Suprapubic skin (tissue), 4 donors: Measurements from ENCODE around the gene COL20A1. TPM values are rescaled to one million over a fixed set of nuclear protein-coding genes. Genes with fewer than 3 reads are reported as not detected.
"Not testable (repeated sequence)": the region's sequence is repeated elsewhere in the genome, so short reads cannot be mapped to it uniquely, and the experiment has no call there.

Experiments
- DNase-seq, 2 donors: peaks; one replicate each; pipeline ENCODE4 v3.0.0-alpha.2; 2019; ENCODE audit warnings: low spot score in 2 of 2
- H3K27ac ChIP-seq: fragments of 200-600 bp; sonication (generic); one replicate; pipeline ENCODE4 v1.5.1; 2019
- H3K27me3 ChIP-seq: fragments of 200-600 bp; sonication (generic); one replicate; pipeline ENCODE4 v1.5.1; 2019
- H3K36me3 ChIP-seq: fragments of 200-600 bp; sonication (generic); one replicate; pipeline ENCODE4 v1.5.1; 2019
- H3K4me1 ChIP-seq: fragments of 200-600 bp; sonication (generic); one replicate; pipeline ENCODE4 v1.5.1; 2019
- H3K4me3 ChIP-seq: fragments of 200-600 bp; sonication (generic); one replicate; pipeline ENCODE4 v1.5.1; 2019; ENCODE audit warnings: mild to moderate bottlenecking
- H3K9me3 ChIP-seq: fragments of 200-600 bp; sonication (generic); one replicate; pipeline ENCODE4 v1.5.1; 2019
- CTCF ChIP-seq, 2 donors: fragments of 200-600 bp in 1 of 2; fragments of 450-650 bp in 1 of 2; sonication (generic) in 1 of 2; IDR thresholded peaks; one replicate each; pipeline ENCODE4 v1.5.1; 2016 to 2019; ENCODE audit warnings: antibody characterized with exemption in 2 of 2, mild to moderate bottlenecking in 1 of 2, moderate library complexity in 1 of 2
- EP300 ChIP-seq: sonication (generic); formaldehyde crosslinking; IDR thresholded peaks from one replicate; pipeline ENCODE4 v1.6.1; 2017; ENCODE audit warnings: antibody characterized with exemption
- POLR2A ChIP-seq, 2 donors: fragments of 450-650 bp; IDR thresholded peaks; one replicate each; pipeline ENCODE4 v1.6.1; 2017; ENCODE audit warnings: antibody characterized with exemption in 2 of 2, mild to moderate bottlenecking in 2 of 2, moderate library complexity in 2 of 2
- POLR2AphosphoS5 ChIP-seq, 3 donors: sonication (generic); formaldehyde crosslinking; IDR thresholded peaks; one replicate each; pipeline ENCODE4 v1.6.1; 2017; ENCODE audit warnings: antibody characterized with exemption in 3 of 3
- WGBS: methylation state at CpG from one replicate; pipeline ENCODE4 v1.1.5; 2018; 5-methylcytosine and 5-hydroxymethylcytosine counted together
- total RNA-seq, 4 donors: library from RNA; depleted of rRNA; stranded (reverse); fragments of >200 nt; gene quantifications; one replicate each; pipeline ENCODE4 v1.1.0, GENCODE V29; 2016

The COL20A1 gene
- total RNA-seq, 4 donors from 2014 or later = not detected

GRCh38 chr20:63248835-63249591 is 44.0 kb upstream of the COL20A1 start:
- no peak overlapping the region for H3K27ac ChIP-seq

GRCh38 chr20:63249891-63250290 is 43.1 kb upstream of the COL20A1 start:
- WGBS = 91% methylated on average over 15 of the region's 15 CpGs
- Histone ChIP-seq H3K4me3 (no peak overlapping the region), H3K4me1 (peaks cover 18% of the 10 kb centered on the region), H3K9me3 (no peaks in the 10 kb centered on the region), H3K27me3 (peaks cover 80% of the 10 kb centered on the region), H3K36me3 (no peaks in the 10 kb centered on the region), H3K27ac (no peak overlapping the region)
- DNase-seq = no peak
- TF ChIP-seq POLR2A (IDR thresholded peaks at IDR 0.05) (no peak), CTCF (IDR thresholded peaks at IDR 0.05) (no peak), EP300 (no peak), POLR2AphosphoS5 (IDR thresholded peaks at IDR 0.05) (no peak)

More at GRCh38 chr20:63248835-63249591, 44.0 kb upstream of the COL20A1 start:
- Histone ChIP-seq H3K36me3 (no peaks in the 10 kb centered on the region), H3K4me3 (no peak overlapping the region), H3K27me3 (peaks cover 78% of the 10 kb centered on the region), H3K4me1 (peaks cover 10% of the 10 kb centered on the region), H3K9me3 (no peaks in the 10 kb centered on the region)
- no peak for DNase-seq
- WGBS = 52% methylated on average over 4 of the region's 25 CpGs
- TF ChIP-seq CTCF (IDR thresholded peaks at IDR 0.05) = no peak
- no peak for TF ChIP-seq POLR2AphosphoS5 (IDR thresholded peaks at IDR 0.05)
- no peak for TF ChIP-seq POLR2A (IDR thresholded peaks at IDR 0.05)
- TF ChIP-seq EP300 = no peak

GRCh38 chr20:63251350-63251749 is 41.6 kb upstream of the COL20A1 start:
- H3K9me3 ChIP-seq, H3K27ac ChIP-seq, H3K36me3 ChIP-seq, H3K4me3 ChIP-seq, DNase-seq: not testable (repeated sequence)
- Histone ChIP-seq H3K4me1 (peaks cover 23% of the 10 kb centered on the region), H3K27me3 (peaks cover 94% of the 10 kb centered on the region)
- 33% methylated on average over 12 of the region's 14 CpGs for WGBS

GRCh38 chr20:63252284-63252711 is 40.7 kb upstream of the COL20A1 start:
- H3K4me3 ChIP-seq = no peak overlapping the region
- no peaks in the 10 kb centered on the region for H3K9me3 ChIP-seq
- no peak for DNase-seq
- H3K27me3 ChIP-seq = peaks cover 92% of the 10 kb centered on the region
- peaks cover 28% of the 10 kb centered on the region for H3K4me1 ChIP-seq
- WGBS = no CpG with 5 or more reads among the region's 8 CpGs
- no peaks in the 10 kb centered on the region for H3K36me3 ChIP-seq
- H3K27ac ChIP-seq = no peak overlapping the region
- no peak for TF ChIP-seq CTCF (IDR thresholded peaks at IDR 0.05)
- no peak for TF ChIP-seq EP300
- no peak for TF ChIP-seq POLR2AphosphoS5 (IDR thresholded peaks at IDR 0.05)
- TF ChIP-seq POLR2A (IDR thresholded peaks at IDR 0.05) = no peak

GRCh38 chr20:63253065-63253437 is 39.9 kb upstream of the COL20A1 start:
- H3K27me3 ChIP-seq = peaks cover 88% of the 10 kb centered on the region
- H3K36me3 ChIP-seq = no peaks in the 10 kb centered on the region
- 24% methylated on average over 13 of the region's 16 CpGs for WGBS
- peaks cover 28% of the 10 kb centered on the region for H3K4me1 ChIP-seq
- no peaks in the 10 kb centered on the region for H3K9me3 ChIP-seq
- H3K27ac ChIP-seq = no peak overlapping the region
- DNase-seq = no peak
- no peak for TF ChIP-seq EP300
- TF ChIP-seq POLR2A (IDR thresholded peaks at IDR 0.05) = no peak
- TF ChIP-seq CTCF (IDR thresholded peaks at IDR 0.05) = no peak
- TF ChIP-seq POLR2AphosphoS5 (IDR thresholded peaks at IDR 0.05) = no peak
- H3K4me3 ChIP-seq = peak overlapping the region; percentile 47
